Measurements from ENCODE around the gene PPFIBP2.

DNA sequence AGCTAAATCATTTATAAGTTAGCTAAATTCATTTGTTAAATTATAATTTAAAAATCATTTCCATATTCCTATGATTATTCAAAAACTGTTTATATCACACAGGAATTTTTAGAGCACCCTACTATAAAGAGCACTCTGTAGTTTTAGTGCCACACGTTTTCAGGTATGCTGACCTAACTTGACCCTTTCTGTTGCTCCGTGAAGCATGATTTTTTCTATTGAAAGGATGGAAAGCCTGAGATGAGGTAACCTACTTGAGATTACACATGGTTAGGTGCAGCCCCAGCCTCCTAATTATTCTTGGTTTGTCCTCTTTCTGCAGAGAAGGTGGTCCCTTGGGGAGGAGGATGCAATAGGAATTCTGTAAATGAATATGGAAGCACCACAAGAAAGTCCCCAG is 72.6 kb downstream of the PPFIBP2 start:
- TF ChIP-seq, protein P1, sequence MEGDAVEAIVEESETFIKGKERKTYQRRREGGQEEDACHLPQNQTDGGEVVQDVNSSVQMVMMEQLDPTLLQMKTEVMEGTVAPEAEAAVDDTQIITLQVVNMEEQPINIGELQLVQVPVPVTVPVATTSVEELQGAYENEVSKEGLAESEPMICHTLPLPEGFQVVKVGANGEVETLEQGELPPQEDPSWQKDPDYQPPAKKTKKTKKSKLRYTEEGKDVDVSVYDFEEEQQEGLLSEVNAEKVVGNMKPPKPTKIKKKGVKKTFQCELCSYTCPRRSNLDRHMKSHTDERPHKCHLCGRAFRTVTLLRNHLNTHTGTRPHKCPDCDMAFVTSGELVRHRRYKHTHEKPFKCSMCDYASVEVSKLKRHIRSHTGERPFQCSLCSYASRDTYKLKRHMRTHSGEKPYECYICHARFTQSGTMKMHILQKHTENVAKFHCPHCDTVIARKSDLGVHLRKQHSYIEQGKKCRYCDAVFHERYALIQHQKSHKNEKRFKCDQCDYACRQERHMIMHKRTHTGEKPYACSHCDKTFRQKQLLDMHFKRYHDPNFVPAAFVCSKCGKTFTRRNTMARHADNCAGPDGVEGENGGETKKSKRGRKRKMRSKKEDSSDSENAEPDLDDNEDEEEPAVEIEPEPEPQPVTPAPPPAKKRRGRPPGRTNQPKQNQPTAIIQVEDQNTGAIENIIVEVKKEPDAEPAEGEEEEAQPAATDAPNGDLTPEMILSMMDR (IDR thresholded peaks at IDR 0.05), result no peak
- TF ChIP-seq POLR2A (IDR thresholded peaks at IDR 0.05), result no peak
- TF ChIP-seq POLR2AphosphoS5 (IDR thresholded peaks at IDR 0.05), result no peak
